T-helper 2 cell treated with Interferon-gamma antibody and Interleukin-4, amounts not matched to agents 100 ng/mL and 5 ng/mL, for 36 hours (primary cell): ENCODE results near the gene NF1. TPM values are rescaled to one million over a fixed set of nuclear protein-coding genes. Genes with fewer than 3 reads are reported as not detected.
"Not testable (repeated sequence)": the region's sequence is repeated elsewhere in the genome, so short reads cannot be mapped to it uniquely, and the experiment has no call there.

Experiments
- intact Hi-C: fragments of 100-400 bp; cut with micrococcal nuclease; formaldehyde crosslinking; loops from one replicate; pipeline ENCODE4 v1.15.1; 2023
- total RNA-seq: library from RNA; stranded (reverse); gene quantifications from 2 replicates; pipeline ENCODE4 v1.2.3, GENCODE V29; 2022

NF1 gene
- total RNA-seq, 1 donor from 2014 or later: 24.4 TPM

DNA sequence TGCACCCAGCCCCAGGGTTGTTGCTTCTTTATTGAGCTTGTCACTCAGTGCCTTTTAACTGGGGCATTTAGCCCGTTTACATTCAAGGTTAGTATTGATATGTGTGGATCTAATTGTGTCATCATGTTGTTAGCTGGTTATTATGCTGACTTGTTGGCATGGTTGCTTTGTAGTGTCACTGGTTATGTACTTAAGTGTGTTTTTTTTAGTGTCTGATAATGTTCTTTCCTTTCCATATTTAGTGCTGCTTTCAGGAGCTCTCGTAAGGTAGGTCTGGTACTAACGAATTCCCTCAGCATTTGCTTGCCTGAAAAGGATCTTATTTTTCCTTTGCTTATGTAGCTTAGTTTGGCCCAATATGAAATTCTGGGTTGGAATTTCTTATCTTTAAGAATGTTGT is 33.5 kb downstream of the NF1 start:
- intact Hi-C loops: no loop called here

DNA sequence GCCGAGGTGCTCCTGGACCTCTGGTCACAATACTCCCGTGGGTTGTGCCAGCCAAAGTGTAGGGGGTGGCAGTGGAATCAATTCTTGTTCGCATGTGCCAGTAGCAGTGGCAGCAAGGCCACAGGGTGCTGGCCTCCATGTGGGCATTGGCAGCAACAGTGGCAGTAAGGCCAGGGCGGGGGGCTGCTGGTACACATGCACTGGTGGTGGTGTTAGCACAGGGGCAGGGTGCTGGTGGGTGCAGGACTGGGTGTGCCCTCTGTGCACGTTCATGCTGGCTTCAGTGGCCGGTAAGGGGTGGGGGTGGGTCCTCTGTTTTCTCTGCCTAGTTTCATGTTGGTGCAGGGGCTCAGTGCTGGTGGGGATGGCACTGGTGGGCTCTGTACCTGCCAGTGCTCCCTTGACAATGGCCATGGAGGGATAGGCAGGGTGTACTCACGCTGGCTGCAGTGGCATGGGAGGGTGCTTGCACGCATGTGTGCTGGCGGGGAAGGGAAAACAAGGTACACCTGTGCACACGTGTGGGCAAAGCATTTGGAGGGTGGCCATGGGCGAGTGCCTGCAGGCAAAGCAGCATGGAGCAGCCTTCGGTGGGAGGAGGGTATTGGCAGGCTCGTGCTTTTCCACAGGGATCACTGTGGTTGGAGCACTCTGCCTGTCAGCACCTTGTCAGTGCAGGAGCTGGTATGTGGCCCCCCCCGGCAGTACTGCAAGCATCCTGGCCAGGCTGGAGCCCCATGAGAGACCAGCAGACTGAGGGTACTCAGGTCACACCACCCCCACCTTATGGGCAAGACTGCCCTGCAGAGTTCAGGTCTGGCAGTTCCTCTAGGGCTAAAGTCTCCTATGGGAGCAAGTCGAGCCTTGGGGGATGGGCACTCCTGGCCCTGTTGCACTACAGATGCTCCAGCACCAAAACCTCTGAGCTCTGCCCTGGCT is 35.8 kb downstream of the NF1 start:
- intact Hi-C loops: no loop called here

DNA sequence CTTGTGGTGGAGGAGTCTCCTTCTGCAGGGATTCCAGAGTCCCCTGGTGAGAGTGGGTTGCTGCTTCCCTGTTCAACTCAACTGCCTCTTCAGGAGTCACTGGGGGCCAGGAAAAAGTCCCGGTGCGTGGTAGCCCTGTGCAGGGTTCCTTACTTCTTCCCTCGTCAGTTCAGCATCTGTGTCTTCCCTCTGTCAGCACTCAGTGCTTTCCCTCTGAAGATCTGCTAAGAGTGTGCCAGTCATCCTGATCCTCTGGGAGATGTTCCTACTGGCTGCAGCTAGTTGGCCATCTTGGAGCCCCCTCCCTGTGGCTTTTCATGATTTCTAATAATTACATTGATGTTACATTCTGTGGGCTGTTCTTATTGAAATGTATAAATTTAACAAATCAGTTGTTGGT is 36.5 kb downstream of the NF1 start:
- intact Hi-C loops: no loop called here

DNA sequence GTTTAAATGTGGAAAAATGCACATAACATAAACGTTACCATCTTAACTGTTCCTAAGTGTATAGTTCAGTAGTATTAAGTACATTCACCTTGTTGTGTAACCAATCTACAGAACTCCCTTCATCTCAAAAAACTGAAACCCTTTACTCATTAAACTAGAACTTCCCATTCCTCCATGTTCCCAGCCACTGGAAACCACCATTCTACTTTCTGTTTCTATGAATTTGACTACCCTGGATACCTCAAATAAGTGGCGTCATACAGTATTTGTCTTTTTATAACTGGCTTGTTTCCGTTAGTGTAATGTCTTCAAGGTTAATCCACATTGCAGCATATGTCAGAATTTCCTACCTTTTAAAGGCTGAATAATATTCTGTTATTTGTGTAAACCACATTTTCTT is 38.2 kb downstream of the NF1 start:
- intact Hi-C loops: no loop called here

DNA sequence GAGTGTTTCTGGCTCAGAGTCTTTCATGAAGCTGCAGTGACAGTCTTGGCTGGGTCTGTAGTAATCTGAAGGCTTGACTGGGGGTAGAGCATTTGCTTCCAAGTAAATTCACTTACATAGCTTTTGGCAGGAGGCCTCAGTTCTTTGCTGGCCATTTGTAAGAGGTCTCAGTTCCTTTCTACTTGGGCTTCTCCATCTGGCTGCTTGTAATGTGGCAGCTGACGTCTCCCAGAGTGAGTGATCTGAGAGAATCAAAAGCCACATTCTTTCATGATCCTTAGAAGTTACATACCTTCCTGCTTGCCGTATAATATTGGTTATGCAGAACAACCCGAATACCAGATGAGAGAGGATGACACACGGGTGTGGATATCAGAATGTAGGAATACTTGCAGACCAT is 39.8 kb downstream of the NF1 start:
- intact Hi-C loops: no loop called here

DNA sequence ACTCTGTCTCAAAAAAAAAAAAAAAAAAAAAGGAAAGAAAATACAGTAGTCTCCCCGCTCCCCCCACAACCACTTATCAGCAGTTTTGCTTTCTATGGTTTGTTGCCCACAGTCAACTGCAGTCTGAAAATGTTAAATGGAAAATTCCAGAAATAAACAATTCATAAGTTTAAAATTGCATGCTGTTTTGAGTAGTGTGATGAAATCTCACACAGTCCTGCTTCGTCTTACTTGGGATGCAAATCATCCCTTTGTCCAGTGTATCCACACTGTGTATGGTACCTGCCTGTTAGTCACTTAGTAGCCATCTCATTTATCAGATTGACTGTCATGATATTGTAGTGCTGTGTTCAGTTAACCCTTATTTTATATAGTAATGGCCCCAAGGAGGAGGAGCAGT is 41.5 kb downstream of the NF1 start:
- intact Hi-C loops: no loop called here

DNA sequence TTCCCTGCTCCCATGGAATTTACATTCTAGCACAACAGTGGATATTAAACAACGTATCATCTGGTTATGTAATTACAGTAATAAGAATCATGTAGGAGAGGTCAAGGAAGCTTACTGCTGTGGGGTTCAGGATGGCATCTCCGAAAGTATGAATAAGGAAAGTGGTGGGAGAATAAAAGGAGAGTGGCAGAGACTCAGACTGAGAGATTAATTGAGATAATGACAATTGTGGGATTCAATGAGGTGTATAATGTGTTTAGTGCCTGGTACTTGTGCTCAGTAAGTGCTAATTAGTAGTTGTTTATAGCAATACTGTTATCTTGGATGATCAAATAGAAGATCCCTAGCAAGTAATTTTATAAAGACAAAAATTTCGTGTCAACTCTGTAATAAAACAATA is 45.3 kb downstream of the NF1 start:
- intact Hi-C loops: no loop called here

DNA sequence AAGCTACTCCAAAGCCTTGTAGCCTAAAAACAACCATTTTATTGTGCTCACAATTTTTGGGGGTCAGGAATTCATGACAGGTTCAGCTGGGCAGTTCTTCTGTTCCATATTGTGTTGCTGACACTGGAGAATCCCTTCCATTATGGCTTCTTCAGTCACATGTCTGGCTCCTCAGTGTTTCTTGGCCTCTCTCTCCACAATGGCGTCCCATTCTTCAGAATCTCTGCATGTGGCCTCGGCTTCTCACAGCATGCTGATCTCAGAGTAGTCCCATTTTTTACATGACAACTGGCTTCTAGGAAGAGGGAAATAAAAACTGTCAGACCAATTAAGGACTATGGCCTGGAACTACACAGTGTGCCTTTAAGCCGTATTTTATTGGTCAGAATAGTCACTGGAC is 49.7 kb downstream of the NF1 start:
- intact Hi-C loops: no loop called here

DNA sequence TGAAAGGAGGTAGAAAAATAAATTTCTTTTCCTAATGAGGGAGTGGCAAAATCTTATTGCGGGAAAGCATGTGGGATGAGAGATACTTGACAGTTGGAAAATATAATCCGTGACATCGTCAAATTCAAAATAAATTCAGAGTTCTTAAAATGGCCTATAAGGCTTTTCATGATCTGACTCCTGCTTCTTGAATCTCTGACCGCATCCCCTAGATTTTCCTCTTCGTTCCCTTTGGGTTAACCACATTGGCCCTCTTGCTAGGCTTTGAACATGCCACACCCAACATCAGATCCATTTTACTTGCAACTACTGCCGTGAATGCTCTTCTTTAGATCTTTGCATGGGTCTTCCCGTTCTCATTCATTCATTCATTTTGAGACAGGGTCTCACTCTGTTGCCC is 50.1 kb downstream of the NF1 start:
- intact Hi-C loops: no loop called here

DNA sequence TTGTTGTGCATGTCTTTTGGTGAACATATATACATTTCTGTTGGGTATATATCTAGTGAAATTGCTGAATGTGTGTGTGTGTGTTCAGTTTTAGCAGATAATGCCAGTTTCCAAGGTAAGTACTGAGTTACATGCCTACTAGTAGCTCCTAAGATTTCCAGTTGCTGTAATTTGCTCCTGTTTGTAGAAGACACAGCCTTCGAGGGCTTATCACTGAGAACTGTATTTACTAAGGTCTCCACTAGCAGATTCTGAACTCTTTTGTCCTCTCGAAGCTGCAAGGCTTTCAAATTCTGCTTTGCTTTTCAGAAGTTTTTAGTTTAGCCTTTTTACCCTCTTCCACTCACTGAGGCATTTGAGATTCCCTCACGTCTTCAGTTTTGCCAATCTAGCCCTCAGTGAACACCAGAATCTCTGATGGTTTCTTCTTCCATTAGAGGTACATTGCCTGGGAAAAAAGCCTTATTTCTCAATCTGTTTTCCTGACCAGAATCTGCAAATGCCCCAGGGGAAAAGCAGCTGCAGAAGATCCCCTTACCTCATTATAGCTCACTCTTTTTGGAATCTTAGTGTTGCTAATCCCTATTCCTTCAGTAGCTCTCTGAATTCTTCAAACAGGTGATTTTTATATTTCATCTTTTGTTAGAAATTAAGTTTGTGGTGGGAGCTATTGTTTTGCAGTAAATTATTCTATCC is 52.9 kb downstream of the NF1 start:
- intact Hi-C loops: no loop called here

DNA sequence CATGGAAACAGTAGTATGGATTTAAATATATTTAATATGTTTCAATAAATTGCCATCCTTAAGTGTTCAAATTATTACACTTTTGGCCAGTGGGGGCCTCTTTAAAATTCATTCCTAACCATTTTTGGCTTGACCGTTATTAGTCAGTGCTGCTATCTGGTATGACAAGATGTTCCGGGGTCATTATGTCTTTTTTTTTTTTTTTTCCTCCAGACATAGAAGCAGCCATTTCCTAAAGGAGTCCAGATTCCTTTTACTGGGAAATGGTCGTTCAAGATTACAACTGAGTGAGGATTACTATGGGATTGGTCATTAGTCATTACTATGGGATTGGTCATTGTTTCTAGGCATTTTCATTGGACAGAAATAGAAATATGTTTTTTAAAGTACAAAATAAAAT is 53.4 kb downstream of the NF1 start:
- intact Hi-C loops: no loop called here

DNA sequence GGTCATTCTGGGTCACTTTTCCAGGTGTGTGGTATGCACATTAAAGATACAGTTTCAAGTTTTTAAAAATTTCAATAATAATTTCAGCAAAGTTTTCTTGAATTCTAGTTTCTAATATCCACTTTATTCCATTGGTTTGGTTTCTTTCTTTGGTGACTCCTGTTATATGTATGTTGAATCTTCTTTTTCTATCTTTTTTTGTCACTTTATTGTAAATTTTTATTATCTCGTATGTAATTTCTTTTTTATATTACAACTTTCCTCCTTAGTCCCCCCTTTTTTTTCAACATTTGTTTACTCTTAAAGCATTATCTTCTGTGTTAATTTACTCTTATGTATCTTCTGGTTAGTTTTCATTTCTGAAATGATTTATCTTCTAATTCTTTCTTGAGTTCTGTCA is 57.5 kb downstream of the NF1 start:
- intact Hi-C loops: no loop called here

DNA sequence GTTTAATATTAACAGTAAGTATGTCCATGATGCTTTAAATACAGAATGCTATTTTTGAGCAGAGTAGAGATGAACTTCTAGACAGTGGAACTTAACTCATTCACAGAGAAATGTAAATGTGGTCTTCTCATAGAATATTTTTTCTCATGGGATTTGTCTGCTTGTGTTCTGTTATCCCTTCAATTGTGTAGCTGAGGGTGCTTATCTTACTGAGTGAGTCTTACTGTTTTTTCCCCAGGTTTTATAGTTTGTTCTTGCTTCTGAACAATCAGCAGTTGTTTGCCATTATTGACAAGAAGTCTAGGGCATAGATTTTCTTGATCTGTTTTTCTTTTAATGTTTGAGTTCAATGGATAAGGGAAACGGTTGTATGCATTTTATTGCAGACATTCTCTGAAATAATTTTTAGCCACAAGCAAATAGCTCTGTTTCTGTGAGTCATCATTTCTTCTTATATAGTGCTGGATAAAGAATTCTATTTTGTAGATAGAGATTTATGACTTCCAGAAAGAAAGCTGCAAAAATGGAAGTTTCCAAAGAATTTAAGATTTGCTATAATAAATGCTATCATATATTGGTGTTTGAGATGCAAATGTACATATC is 60.5 kb downstream of the NF1 start:
- intact Hi-C loops: no loop called here

DNA sequence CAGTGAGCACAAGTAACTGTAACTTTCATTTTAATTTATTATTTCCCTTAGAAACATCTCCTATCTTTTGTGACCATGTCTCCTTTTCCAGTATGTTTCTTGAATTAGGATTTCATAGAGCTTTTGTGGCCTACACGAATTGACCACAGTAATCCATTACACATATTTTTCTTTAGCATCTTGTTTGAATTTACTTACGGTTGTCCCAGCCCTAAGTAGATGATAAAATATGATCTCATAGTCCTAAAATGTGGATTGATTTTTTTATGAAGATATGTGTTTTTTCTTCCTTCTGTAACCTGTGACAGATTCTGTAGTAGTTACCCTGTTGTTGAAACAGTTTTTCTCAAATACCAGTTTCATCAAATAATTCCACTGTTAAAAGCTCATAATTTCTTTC is 61.5 kb downstream of the NF1 start:
- intact Hi-C loops: no loop called here

DNA sequence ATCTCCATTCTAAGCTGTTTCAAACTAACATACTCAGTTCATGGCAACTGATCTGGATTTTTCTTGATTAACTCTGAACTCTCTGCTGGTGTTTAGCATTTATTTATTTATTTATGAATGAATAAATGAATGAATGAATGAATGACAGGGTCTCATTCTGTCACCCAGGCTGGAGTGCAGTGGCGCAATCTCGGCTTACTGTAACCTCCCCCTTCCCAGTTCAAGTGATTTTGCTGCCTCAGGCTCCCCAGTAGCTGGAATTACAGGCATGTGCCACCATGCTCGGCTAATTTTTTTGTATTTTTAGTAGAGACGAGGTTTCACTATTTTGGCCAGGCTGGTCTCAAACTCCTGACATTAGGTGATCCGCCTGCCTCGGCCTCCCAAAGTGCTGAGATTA is 62.1 kb downstream of the NF1 start:
- intact Hi-C loops: not testable (repeated sequence)

DNA sequence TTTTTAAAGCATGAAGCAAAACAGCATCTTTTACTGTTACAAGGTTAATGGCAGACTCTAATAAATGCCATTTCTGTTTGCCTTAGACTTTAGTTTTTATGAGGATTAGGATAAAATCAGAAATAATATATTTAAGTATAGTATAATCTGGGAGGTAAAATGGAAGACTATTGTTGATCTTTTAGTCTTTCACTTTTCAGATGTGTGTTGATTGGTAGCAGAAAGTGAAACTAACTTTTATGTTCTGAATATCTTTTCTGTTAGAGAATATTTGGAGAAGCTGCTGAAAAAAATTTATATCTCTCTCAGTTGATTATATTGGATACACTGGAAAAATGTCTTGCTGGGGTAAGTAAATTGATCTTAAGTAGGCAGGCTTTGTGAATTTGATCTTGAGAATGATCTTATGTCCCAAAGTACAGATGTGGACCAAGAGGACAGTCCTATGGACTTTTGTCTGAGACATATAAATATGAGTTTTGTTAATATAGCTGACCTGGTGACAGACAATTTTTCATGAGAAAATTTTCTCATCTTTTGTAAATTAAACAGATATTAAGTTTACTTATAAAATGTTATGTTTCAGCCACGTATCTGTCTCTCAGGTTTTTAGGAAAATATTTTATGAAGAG is 64.1 kb downstream of the NF1 start:
- intact Hi-C loops: no loop called here

DNA sequence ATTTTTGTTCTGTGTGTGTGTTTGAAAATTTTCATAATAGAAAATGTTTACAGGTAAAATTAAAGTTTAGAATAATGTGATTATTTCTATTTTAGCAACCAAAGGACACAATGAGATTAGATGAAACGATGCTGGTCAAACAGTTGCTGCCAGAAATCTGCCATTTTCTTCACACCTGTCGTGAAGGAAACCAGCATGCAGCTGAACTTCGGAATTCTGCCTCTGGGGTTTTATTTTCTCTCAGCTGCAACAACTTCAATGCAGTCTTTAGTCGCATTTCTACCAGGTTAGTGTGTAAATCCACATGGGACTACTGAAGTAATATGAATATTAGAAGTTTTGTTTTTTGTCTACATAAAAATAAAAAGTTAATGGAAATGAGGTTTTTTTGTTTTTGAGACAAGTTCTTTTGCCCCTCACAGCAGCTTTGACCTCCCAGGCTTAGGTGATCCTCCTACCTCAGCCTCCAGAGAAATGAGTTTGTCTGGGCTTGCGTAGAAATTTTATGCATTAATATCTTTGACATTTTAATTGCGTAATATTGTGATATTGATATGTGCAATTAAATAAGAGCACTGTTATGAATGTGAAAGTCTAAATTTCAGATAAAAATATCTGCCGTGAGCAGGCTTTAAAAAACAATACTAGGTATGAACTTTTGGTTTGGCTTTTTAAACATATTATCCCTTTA is 68.5 kb downstream of the NF1 start:
- intact Hi-C loops: no loop called here

DNA sequence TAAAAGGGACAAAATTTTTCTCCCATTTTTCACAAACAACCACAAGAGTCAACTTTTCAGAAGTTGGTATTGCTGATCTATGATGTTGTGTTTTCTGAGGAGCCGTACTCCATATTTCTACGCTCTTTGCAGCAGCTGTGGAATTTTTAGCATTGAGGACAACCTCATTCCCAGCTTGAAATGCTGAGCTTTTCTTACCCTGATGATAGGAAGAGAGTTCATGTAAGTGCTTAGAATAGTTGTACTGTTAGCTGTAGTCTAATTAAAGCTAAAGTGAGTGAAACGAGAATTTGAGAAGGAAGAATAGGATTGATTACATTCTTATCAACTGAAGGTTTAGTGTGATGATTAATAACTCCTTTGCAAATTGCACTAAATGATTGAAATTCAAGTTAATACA is 72.3 kb downstream of the NF1 start:
- intact Hi-C loops: no loop called here

DNA sequence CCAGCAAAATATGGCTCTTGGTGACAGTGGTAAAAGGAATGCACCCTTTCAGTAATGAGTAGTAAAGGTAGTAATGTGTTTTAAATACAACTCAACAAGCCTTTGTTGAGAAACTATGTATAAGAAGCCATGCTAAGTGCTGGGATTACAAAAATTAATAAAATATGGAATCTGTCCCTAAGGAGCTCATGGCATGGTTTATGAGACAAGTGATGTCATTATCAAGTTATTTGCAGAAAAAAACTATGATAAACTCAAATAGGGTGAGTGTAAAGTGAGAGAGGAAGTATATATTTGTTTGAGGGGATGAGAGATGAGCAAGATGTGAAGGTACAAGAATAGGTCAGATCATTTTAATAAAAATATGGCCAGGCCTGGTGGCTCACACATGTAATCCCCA is 76.9 kb downstream of the NF1 start:
- intact Hi-C loops: no loop called here

DNA sequence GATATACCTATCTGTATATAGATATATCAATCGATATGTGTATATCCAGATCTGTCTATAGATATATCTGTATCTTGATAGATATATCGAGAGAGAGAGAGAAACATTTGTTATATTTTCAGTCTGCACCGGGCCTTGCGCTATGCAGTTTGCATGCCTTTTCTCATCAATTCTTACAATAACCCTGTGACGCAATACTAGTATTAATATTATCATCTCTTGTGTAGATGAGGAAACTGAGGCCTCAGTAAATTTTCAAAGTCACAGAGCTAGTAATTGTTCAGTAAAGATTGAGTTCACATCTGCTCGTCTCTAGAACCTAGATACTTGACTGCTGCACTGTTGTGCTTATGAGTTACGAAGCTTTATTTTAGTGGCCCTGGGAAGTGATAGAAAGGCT is 77.6 kb downstream of the NF1 start:
- intact Hi-C loops: no loop called here

DNA sequence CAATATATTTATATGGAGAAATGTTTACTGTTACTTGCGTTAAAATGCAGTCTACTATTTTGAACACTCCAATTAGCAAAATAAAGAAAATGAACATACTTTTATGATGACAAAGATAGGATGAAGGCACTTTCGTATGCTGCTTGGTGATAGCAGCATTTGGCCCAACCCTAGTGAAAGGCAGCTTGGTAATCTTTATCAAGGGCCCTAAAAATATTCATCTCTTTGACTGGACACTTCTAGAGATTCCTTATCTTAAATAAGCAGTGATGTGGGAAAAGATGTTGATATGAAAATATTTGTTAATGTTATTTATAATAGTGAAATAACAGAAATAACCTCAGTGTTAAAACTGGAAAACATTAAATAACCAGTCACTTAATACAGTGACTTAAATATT is 79.4 kb downstream of the NF1 start:
- intact Hi-C loops: no loop called here
